Activated CD8-positive, alpha-beta memory T cell treated with anti-CD3 and anti-CD28 coated beads, Interleukin-2, amount 50 U/mL, for 4 hours (primary cell): ENCODE results near the gene CCL4L2.
"Not testable (repeated sequence)": the region's sequence is repeated elsewhere in the genome, so short reads cannot be mapped to it uniquely, and the experiment has no call there.

ENCODE experiments used
- DNase-seq: peaks from one replicate; pipeline ENCODE4 v3.0.0-alpha.2; 2020

Gene CCL4L2

DNA sequence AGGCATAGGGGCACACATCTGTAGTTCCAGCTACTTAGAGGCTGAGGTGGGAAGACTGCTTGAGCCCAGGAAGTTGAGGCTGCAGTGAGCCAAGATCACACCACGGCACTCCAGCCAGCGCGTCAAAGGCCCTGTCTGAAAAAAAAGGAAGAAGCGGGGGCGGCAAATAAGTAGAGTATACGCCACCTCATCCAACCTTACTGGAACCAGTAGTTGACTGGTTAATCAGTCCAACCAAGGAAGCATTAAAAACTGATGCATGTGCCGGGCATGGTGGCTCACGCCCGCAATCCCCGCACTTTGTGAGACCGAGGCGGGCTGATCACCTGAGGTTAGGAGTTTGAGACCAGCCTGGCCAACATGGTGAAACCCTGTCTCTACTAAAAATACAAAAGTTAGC lies 12.1 kb downstream of the CCL4L2 start:
- not testable (repeated sequence) for DNase-seq

DNA sequence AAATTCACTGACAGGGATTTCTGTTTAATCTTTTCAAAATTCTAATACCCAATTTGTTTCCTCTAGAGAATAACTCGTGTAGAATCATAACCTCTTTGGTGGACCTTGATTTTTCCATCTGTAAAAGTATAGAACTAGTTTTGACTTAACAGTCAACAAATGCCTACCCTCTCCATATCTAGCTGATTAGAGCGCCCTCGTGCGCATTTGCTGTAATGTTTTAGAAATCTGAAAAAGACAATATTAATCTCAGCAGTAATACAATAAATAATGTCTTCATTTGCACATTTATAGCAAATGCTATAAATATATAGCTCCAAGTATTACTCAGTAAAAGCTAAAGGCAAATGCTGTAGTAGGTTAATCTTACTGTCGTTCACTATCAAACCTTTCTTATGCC lies 18.8 kb downstream of the CCL4L2 start:
- DNase-seq: peak; percentile 47

DNA sequence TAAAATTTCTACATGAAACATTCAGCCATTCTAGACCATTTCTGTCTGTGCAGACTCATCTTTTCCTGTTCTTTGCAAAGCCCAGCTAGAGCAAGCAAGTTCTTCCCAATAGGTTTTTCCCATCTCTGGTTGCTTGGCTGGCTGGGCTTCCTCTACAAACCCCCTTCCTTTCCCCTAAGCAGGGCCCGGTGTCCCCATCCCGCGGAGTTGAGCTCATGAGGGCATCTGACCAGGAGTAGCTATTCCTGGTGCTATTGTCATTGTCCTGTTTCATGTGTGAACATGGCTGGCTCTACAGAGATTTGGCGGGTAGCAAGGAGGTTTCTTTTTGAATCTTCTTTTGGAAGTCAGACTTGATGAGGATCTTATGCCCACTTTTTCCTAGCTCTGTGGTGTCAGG lies 31.2 kb downstream of the CCL4L2 start:
- DNase-seq: not testable (repeated sequence)
